PC-3 (cell line): ENCODE results near the gene S100A7. TPM values are rescaled to one million over a fixed set of nuclear protein-coding genes. Genes with fewer than 3 reads are reported as not detected.
"Not testable (repeated sequence)": the region's sequence is repeated elsewhere in the genome, so short reads cannot be mapped to it uniquely, and the experiment has no call there.

Experiments
- ATAC-seq: fragments of 200-7000 bp; cut with Tn5 transposase; 2 replicates; pipeline ENCODE4 v1.9.1; 2020; ENCODE audit warnings: mild to moderate bottlenecking, moderate library complexity
- BruUV-seq: library from RNA; stranded (reverse); fragments of 400-500 nt; replicated peaks from 2 replicates; lab custom pipeline; 2021; lab: Mats Ljungman, UMichigan
- CTCF ChIA-PET: fragments of 300-600 bp; sonication (Branson Sonifier 250); formaldehyde crosslinking; loops from one replicate; lab custom pipeline; 2022; ENCODE audit warnings: antibody characterized with exemption; lab: Charles Lee
- POLR2A ChIA-PET: fragments of 300-600 bp; sonication (Branson Sonifier 250); formaldehyde crosslinking; loops from one replicate; lab custom pipeline; 2022; ENCODE audit warnings: antibody characterized with exemption; ENCODE audit not compliant: unreplicated experiment; lab: Charles Lee
- DNase-seq: peaks from one replicate; pipeline ENCODE4 v3.0.0-alpha.2; 2015
- H2AFZ ChIP-seq: fragments of 300-600 bp; sonication (generic); 2 replicates; pipeline ENCODE4 v1.6.0; 2016; ENCODE audit warnings: antibody characterized with exemption, low read length
- H3F3A ChIP-seq: fragments of 300-600 bp; sonication (generic); one replicate; pipeline ENCODE4 v1.6.0; 2017; ENCODE audit warnings: antibody characterized with exemption, low read length, control low read depth, mild to moderate bottlenecking; ENCODE audit not compliant: unreplicated experiment
- H3K27ac ChIP-seq: fragments of 300-600 bp; sonication (generic); 2 replicates; pipeline ENCODE4 v1.5.1; 2016; ENCODE audit warnings: mild to moderate bottlenecking, low read length
- H3K27me3 ChIP-seq: fragments of 300-600 bp; sonication (generic); 2 replicates; pipeline ENCODE4 v1.6.1; 2016; ENCODE audit warnings: low read length, mixed read lengths
- H3K36me3 ChIP-seq: fragments of 300-600 bp; sonication (generic); 2 replicates; pipeline ENCODE4 v1.6.1; 2016; ENCODE audit warnings: low read depth, mixed run types, low read length, mixed read lengths
- H3K4me1 ChIP-seq: fragments of 300-600 bp; sonication (generic); 2 replicates; pipeline ENCODE4 v1.5.1; 2016; ENCODE audit warnings: low read length; ENCODE audit not compliant: insufficient read depth
- H3K4me2 ChIP-seq: fragments of 300-600 bp; sonication (generic); 2 replicates; pipeline ENCODE4 v1.6.0; 2016; ENCODE audit warnings: low read length
- H3K4me3 ChIP-seq: fragments of 300-600 bp; sonication (generic); 2 replicates; pipeline ENCODE4 v1.5.1; 2016; ENCODE audit warnings: mild to moderate bottlenecking, low read length, mixed read lengths
- H3K79me2 ChIP-seq: fragments of 300-600 bp; sonication (generic); 2 replicates; pipeline ENCODE4 v1.6.1; 2017; ENCODE audit warnings: low read length, mixed read lengths
- H3K9ac ChIP-seq: fragments of 300-600 bp; sonication (generic); 2 replicates; pipeline ENCODE4 v1.6.0; 2016; ENCODE audit warnings: mild to moderate bottlenecking, low read length
- H3K9me2 ChIP-seq: fragments of 300-600 bp; sonication (generic); replicated peaks from 2 replicates; pipeline ENCODE4 v1.6.1; 2016; ENCODE audit warnings: mixed run types, low read length, mixed read lengths
- H3K9me3 ChIP-seq: fragments of 300-600 bp; sonication (generic); 2 replicates; pipeline ENCODE4 v1.6.1; 2016; ENCODE audit warnings: low read length, mixed read lengths
- H4K20me1 ChIP-seq: fragments of 300-600 bp; sonication (generic); 2 replicates; pipeline ENCODE4 v1.6.1; 2016; ENCODE audit warnings: low read length, mixed read lengths
- EZH2 ChIP-seq: fragments of 300-600 bp; sonication (generic); IDR thresholded peaks from one replicate; pipeline ENCODE4 v1.6.1; 2017; ENCODE audit warnings: antibody characterized with exemption, mild to moderate bottlenecking, low read length; ENCODE audit not compliant: unreplicated experiment
- EZH2phosphoT487 ChIP-seq: fragments of 300-600 bp; sonication (generic); IDR thresholded peaks from 2 replicates; pipeline ENCODE4 v1.6.1; 2018; ENCODE audit warnings: mild to moderate bottlenecking, antibody characterized with exemption, low read length, borderline replicate concordance
- intact Hi-C: fragments of 100-400 bp; cut with micrococcal nuclease; formaldehyde crosslinking; loops from 2 replicates; pipeline ENCODE4 v1.9.0; 2023
- total RNA-seq: library from RNA; depleted of rRNA; stranded (reverse); fragments of >200 nt; gene quantifications from 2 replicates; pipeline ENCODE4 v1.2.3, GENCODE V29; 2014

Gene S100A7
- total RNA-seq, 1 experiment from 2014 or later = not detected

GRCh38 chr1:153420306-153420705 lies 40.1 kb downstream of the S100A7 start:
- no TSS peak for BruUV-seq
- no peaks in the 10 kb centered on the region for H3K9me3 ChIP-seq
- TF ChIP-seq EZH2phosphoT487 = no peak
- no peaks in the 10 kb centered on the region for H4K20me1 ChIP-seq
- DNase-seq (no peak), ATAC-seq (no peak)
- ChIA-PET POLR2A (no interaction called here), CTCF (no interaction called here)
- no peak overlapping the region for H3K4me2 ChIP-seq
- no peaks in the 10 kb centered on the region for H3K4me1 ChIP-seq
- H3F3A ChIP-seq = no peaks in the 10 kb centered on the region
- no peak overlapping the region for H3K4me3 ChIP-seq
- H3K9ac ChIP-seq = no peak overlapping the region
- H3K36me3 ChIP-seq = no peaks in the 10 kb centered on the region
- no peaks in the 10 kb centered on the region for H3K79me2 ChIP-seq
- H3K9me2 ChIP-seq = no peaks in the 10 kb centered on the region
- H3K27ac ChIP-seq = no peak overlapping the region
- H3K27me3 ChIP-seq = peaks cover 50% of the 10 kb centered on the region
- intact Hi-C loops = no loop called here
- H2AFZ ChIP-seq = no peak overlapping the region

- ATAC-seq, H2AFZ ChIP-seq, H3K4me3 ChIP-seq, H4K20me1 ChIP-seq, H3K4me1 ChIP-seq, intact Hi-C loops, DNase-seq, H3K9me2 ChIP-seq, H3K4me2 ChIP-seq, H3K9me3 ChIP-seq, POLR2A ChIA-PET, H3K27ac ChIP-seq, CTCF ChIA-PET, H3K79me2 ChIP-seq, BruUV-seq, H3F3A ChIP-seq, H3K36me3 ChIP-seq, H3K9ac ChIP-seq: not testable (repeated sequence)
- H3K27me3 ChIP-seq = peaks cover 52% of the 10 kb centered on the region
Observed at GRCh38 chr1:153419436-153419793, 41.0 kb downstream of the S100A7 start.

- H3K9me2 ChIP-seq, H3K4me3 ChIP-seq, BruUV-seq, H2AFZ ChIP-seq, H3K27ac ChIP-seq, ATAC-seq, DNase-seq, H3K79me2 ChIP-seq, H3K4me2 ChIP-seq, H3F3A ChIP-seq, H3K9me3 ChIP-seq, H3K36me3 ChIP-seq, H3K9ac ChIP-seq, CTCF ChIA-PET, H4K20me1 ChIP-seq, POLR2A ChIA-PET, intact Hi-C loops, H3K4me1 ChIP-seq: not testable (repeated sequence)
- peaks cover 57% of the 10 kb centered on the region for H3K27me3 ChIP-seq
Observed at GRCh38 chr1:153418758-153419435, 41.6 kb downstream of the S100A7 start.

DNA sequence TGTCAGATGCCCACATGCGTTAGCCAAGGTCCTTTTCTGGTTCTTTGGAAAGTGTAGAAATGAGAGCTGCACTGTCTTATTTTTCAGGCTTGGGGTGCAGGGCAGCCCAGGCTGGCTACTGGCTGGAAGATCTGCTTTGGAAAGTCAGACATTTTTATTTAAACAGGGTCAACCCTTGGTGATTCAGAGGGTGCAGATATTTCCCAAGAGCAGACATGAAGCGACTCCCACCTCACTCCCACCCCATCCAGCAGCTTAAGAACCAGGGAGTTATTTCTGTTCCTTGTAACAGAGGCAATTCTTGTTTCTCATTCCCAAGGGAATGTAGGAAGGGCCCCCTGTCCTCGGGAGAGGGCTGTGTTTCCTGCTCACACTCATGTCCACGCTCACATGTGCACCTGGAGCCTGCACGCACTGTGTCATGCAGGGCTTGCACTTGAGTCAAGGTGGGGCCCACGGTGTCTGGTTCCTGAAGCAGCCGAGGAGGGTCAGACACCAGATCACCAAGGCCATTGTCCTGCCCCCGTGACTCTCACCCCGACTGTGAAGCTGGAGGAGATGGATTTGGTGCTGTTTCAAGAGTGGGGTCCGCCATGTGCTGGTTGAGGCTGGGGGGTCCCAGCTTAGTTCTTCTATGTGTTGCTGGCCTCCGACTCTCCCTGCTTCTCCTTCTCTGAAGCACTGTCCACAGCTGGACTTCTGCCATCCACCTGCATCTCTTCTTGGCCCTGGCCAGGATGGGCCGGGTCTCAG lies 43.1 kb downstream of the S100A7 start:
- H3K4me2 ChIP-seq = no peak overlapping the region
- H3K9me2 ChIP-seq = no peaks in the 10 kb centered on the region
- H3K4me3 ChIP-seq = no peak overlapping the region
- ChIA-PET POLR2A (no interaction called here), CTCF (no interaction called here)
- H3F3A ChIP-seq = no peaks in the 10 kb centered on the region
- no peaks in the 10 kb centered on the region for H3K9me3 ChIP-seq
- TF ChIP-seq EZH2 = no peak
- BruUV-seq = no TSS peak
- no peak overlapping the region for H3K27ac ChIP-seq
- H2AFZ ChIP-seq = no peak overlapping the region
- peaks cover 58% of the 10 kb centered on the region for H3K27me3 ChIP-seq
- H4K20me1 ChIP-seq = no peaks in the 10 kb centered on the region
- intact Hi-C loops = no loop called here
- DNase-seq = no peak
- no peaks in the 10 kb centered on the region for H3K79me2 ChIP-seq
- no peak overlapping the region for H3K9ac ChIP-seq
- no peak for ATAC-seq
- H3K4me1 ChIP-seq = no peaks in the 10 kb centered on the region
- H3K36me3 ChIP-seq = no peaks in the 10 kb centered on the region
